Neuronal stem cell (in vitro differentiated cells): ENCODE measurements around the gene C1GALT1C1L.

ENCODE experiments used
- DNase-seq: peaks from one replicate; pipeline ENCODE4 v3.0.0-alpha.2; 2013; ENCODE audit warnings: low spot score
- H2AFZ ChIP-seq: one replicate; pipeline ENCODE4 v1.6.1; 2013; ENCODE audit warnings: mild to moderate bottlenecking, low read length, inconsistent platforms
- H2AK5ac ChIP-seq: 2 replicates; pipeline ENCODE4 v1.6.1; 2013; ENCODE audit warnings: low read depth, mild to moderate bottlenecking, inconsistent platforms, low read length, moderate library complexity, mixed read lengths
- H2BK120ac ChIP-seq: 2 replicates; pipeline ENCODE4 v1.6.1; 2013; ENCODE audit warnings: low read depth, mild to moderate bottlenecking, inconsistent platforms, low read length, moderate library complexity, mixed read lengths
- H2BK12ac ChIP-seq: one replicate; pipeline ENCODE4 v1.6.1; 2013; ENCODE audit warnings: low read length, inconsistent platforms
- H2BK15ac ChIP-seq: 2 replicates; pipeline ENCODE4 v1.6.1; 2013; ENCODE audit warnings: mild to moderate bottlenecking, low read length, inconsistent platforms, mixed read lengths
- H2BK5ac ChIP-seq: one replicate; pipeline ENCODE4 v1.6.1; 2013; ENCODE audit warnings: inconsistent platforms, mild to moderate bottlenecking, low read length, moderate library complexity
- H3K14ac ChIP-seq: one replicate; pipeline ENCODE4 v1.6.1; 2013; ENCODE audit warnings: low read length, inconsistent platforms
- H3K18ac ChIP-seq: 2 replicates; pipeline ENCODE4 v1.6.1; 2013; ENCODE audit warnings: low read length, inconsistent platforms
- H3K23ac ChIP-seq: 2 replicates; pipeline ENCODE4 v1.6.1; 2013; ENCODE audit warnings: low read depth, mild to moderate bottlenecking, mixed read lengths, low read length, inconsistent platforms; ENCODE audit not compliant: poor library complexity
- H3K27ac ChIP-seq: replicated peaks from 3 replicates; pipeline ENCODE4 v1.5.1; 2013; ENCODE audit warnings: low read length, inconsistent platforms
- H3K27me3 ChIP-seq, 3 experiments: 2 replicates each; pipeline ENCODE4 v1.6.1; 2013; ENCODE audit warnings: low read length in 3 of 3, mild to moderate bottlenecking in 2 of 3, inconsistent platforms in 1 of 3, low read depth in 1 of 3, mixed read lengths in 1 of 3, moderate library complexity in 1 of 3; ENCODE audit not compliant: control insufficient read depth in 3 of 3, insufficient read depth in 3 of 3
- H3K36me3 ChIP-seq, 2 donors: replicated peaks in 1 of 2; 2 replicates each; pipeline ENCODE4 v1.6.1; 2013; ENCODE audit warnings: low read length in 2 of 2; ENCODE audit not compliant: control insufficient read depth in 2 of 2, insufficient read depth in 2 of 2
- H3K4ac ChIP-seq: 2 replicates; pipeline ENCODE4 v1.6.1; 2013; ENCODE audit warnings: inconsistent platforms, mild to moderate bottlenecking, low read length, moderate library complexity
- H3K4me1 ChIP-seq, 2 donors: 1 replicate in 1 of 2; 2 replicates in 1 of 2; pipeline ENCODE4 v1.6.1; 2013; ENCODE audit warnings: low read length in 2 of 2, low read depth in 1 of 2; ENCODE audit not compliant: control insufficient read depth in 2 of 2, insufficient read depth in 1 of 2
- H3K4me2 ChIP-seq: one replicate; pipeline ENCODE4 v1.6.1; 2013; ENCODE audit warnings: mild to moderate bottlenecking, low read length, inconsistent platforms; ENCODE audit not compliant: insufficient read depth, poor library complexity, severe bottlenecking
- H3K4me3 ChIP-seq, 2 donors: 2 replicates each; pipeline ENCODE4 v1.5.1; 2013; ENCODE audit warnings: low read length in 2 of 2, mild to moderate bottlenecking in 2 of 2, inconsistent platforms in 1 of 2, moderate library complexity in 1 of 2
- H3K79me1 ChIP-seq: one replicate; pipeline ENCODE4 v1.6.1; 2013; ENCODE audit warnings: low read depth, mild to moderate bottlenecking, inconsistent platforms, low read length, moderate library complexity
- H3K9ac ChIP-seq: one replicate; pipeline ENCODE4 v1.6.1; 2013; ENCODE audit warnings: mild to moderate bottlenecking, low read depth, low read length, inconsistent platforms; ENCODE audit not compliant: poor library complexity
- H3K9me3 ChIP-seq, 2 donors: replicated peaks in 1 of 2; 2 replicates each; pipeline versions ENCODE3 to v1.6.1; 2013; ENCODE audit warnings: low read length in 2 of 2, mild to moderate bottlenecking in 2 of 2, inconsistent platforms in 1 of 2, low read depth in 1 of 2, mixed read lengths in 1 of 2, moderate library complexity in 1 of 2; ENCODE audit not compliant: control insufficient read depth in 2 of 2, insufficient read depth in 1 of 2
- H4K8ac ChIP-seq: one replicate; pipeline ENCODE4 v1.6.1; 2013; ENCODE audit warnings: low read depth, mild to moderate bottlenecking, inconsistent platforms, low read length, moderate library complexity
- H4K91ac ChIP-seq: one replicate; pipeline ENCODE4 v1.6.1; 2013; ENCODE audit warnings: low read length, low read depth, mild to moderate bottlenecking, inconsistent platforms; ENCODE audit not compliant: poor library complexity
- WGBS, 2 donors: extraction: QIAGEN DNeasy Blood & Tissue Kit; methylation state at CpG; one replicate each; pipeline ENCODE4 v1.1.7; 2013; ENCODE audit warnings: missing lambda C conversion rate in 2 of 2, mixed read lengths in 1 of 2; ENCODE audit not compliant: insufficient read length in 2 of 2, insufficient replicate concordance in 1 of 2; ENCODE audit errors: extremely low coverage in 2 of 2; 5-methylcytosine and 5-hydroxymethylcytosine counted together

Gene C1GALT1C1L

GRCh38 chr2:43710866-43711265, 34.6 kb upstream of the C1GALT1C1L start:
- no peak for DNase-seq
- H3K14ac ChIP-seq = no peak overlapping the region
- no peaks in the 10 kb centered on the region for H3K27me3 ChIP-seq
- H3K4me1 ChIP-seq = peaks cover 0 to 2% of the 10 kb centered on the region in 2 donors
- H4K8ac ChIP-seq = no peak overlapping the region
- no peak overlapping the region for H3K18ac ChIP-seq
- no peak overlapping the region for H3K27ac ChIP-seq
- no peaks in the 10 kb centered on the region for H3K9me3 ChIP-seq
- H2AFZ ChIP-seq = no peak overlapping the region
- no peak overlapping the region for H2AK5ac ChIP-seq
- no peak overlapping the region for H2BK15ac ChIP-seq
- H2BK5ac ChIP-seq = no peak overlapping the region
- no peak overlapping the region for H3K23ac ChIP-seq
- no peaks in the 10 kb centered on the region for H3K79me1 ChIP-seq
- no peak overlapping the region for H3K4me2 ChIP-seq
- no peak overlapping the region for H2BK120ac ChIP-seq
- no peak overlapping the region for H4K91ac ChIP-seq
- H3K9ac ChIP-seq = no peak overlapping the region
- no peak overlapping the region for H3K4ac ChIP-seq
- H3K4me3 ChIP-seq = no peak overlapping the region
- H2BK12ac ChIP-seq = no peak overlapping the region
- H3K36me3 ChIP-seq = no peaks in the 10 kb centered on the region

- Histone ChIP-seq H3K14ac (no peak overlapping the region), H3K4me1 (peaks cover 0 to 2% of the 10 kb centered on the region in 2 donors), H3K27ac (no peak overlapping the region), H3K4ac (no peak overlapping the region), H3K9me3 (no peaks in the 10 kb centered on the region), H3K23ac (no peak overlapping the region), H3K18ac (no peak overlapping the region), H3K36me3 (no peaks in the 10 kb centered on the region), H3K4me2 (no peak overlapping the region), H3K9ac (no peak overlapping the region), H2BK5ac (no peak overlapping the region), H2BK15ac (no peak overlapping the region), H2BK12ac (no peak overlapping the region), H4K91ac (no peak overlapping the region), H3K79me1 (no peaks in the 10 kb centered on the region), H3K4me3 (no peak overlapping the region), H3K27me3 (no peaks in the 10 kb centered on the region), H2AFZ (no peak overlapping the region), H2AK5ac (no peak overlapping the region), H4K8ac (no peak overlapping the region), H2BK120ac (no peak overlapping the region)
- DNase-seq = no peak
Measured at GRCh38 chr2:43708891-43709290, 32.7 kb upstream of the C1GALT1C1L start.

- H2BK5ac ChIP-seq = no peak overlapping the region
- no peak overlapping the region for H2AK5ac ChIP-seq
- no peaks in the 10 kb centered on the region for H3K9me3 ChIP-seq
- H4K91ac ChIP-seq = no peak overlapping the region
- no peak overlapping the region for H2BK12ac ChIP-seq
- H3K4ac ChIP-seq = no peak overlapping the region
- no peak overlapping the region for H3K18ac ChIP-seq
- no peak overlapping the region for H3K27ac ChIP-seq
- no peak overlapping the region for H3K9ac ChIP-seq
- H3K4me2 ChIP-seq = no peak overlapping the region
- H3K27me3 ChIP-seq = no peaks in the 10 kb centered on the region
- H3K14ac ChIP-seq = no peak overlapping the region
- H2BK15ac ChIP-seq = no peak overlapping the region
- H3K4me3 ChIP-seq = no peak overlapping the region
- no peaks in the 10 kb centered on the region for H3K36me3 ChIP-seq
- DNase-seq = no peak
- H2BK120ac ChIP-seq = no peak overlapping the region
- no peak overlapping the region for H3K23ac ChIP-seq
- no CpG with 5 or more reads among the region's 6 CpGs for WGBS, 2 donors
- peaks cover 0 to 2% of the 10 kb centered on the region in 2 donors for H3K4me1 ChIP-seq
- no peak overlapping the region for H4K8ac ChIP-seq
- H2AFZ ChIP-seq = no peak overlapping the region
- no peaks in the 10 kb centered on the region for H3K79me1 ChIP-seq
Measured at GRCh38 chr2:43708178-43708577, 31.9 kb upstream of the C1GALT1C1L start.

- whole genome bisulfite sequencing, 2 donors = no CpG with 5 or more reads among the region's 7 CpGs
Measured at GRCh38 chr2:43707255-43708015, 31.2 kb upstream of the C1GALT1C1L start.

More at GRCh38 chr2:43707255-43708015, 31.2 kb upstream of the C1GALT1C1L start:
- no peak for DNase-seq
- Histone ChIP-seq H2BK120ac (no peak overlapping the region), H3K4me3 (no peak overlapping the region), H3K9me3 (no peaks in the 10 kb centered on the region), H3K4me1 (peaks cover 0 to 2% of the 10 kb centered on the region in 2 donors), H3K4me2 (no peak overlapping the region), H3K79me1 (no peaks in the 10 kb centered on the region), H3K27me3 (no peaks in the 10 kb centered on the region), H4K8ac (no peak overlapping the region), H2BK15ac (no peak overlapping the region), H3K27ac (no peak overlapping the region), H3K18ac (no peak overlapping the region), H2AFZ (no peak overlapping the region), H3K4ac (no peak overlapping the region), H2AK5ac (no peak overlapping the region), H3K9ac (no peak overlapping the region), H3K23ac (no peak overlapping the region), H2BK12ac (no peak overlapping the region), H4K91ac (no peak overlapping the region), H2BK5ac (no peak overlapping the region), H3K14ac (no peak overlapping the region), H3K36me3 (no peaks in the 10 kb centered on the region)
